ENCODE data around the gene TIGD4. TPM values are rescaled to one million over a fixed set of nuclear protein-coding genes. Genes with fewer than 3 reads are reported as not detected.
"Not testable (repeated sequence)": the region's sequence is repeated elsewhere in the genome, so short reads cannot be mapped to it uniquely, and the experiment has no call there.

The TIGD4 gene
- total RNA-seq, 1 donor from 2014 or later, result 2.1 TPM

GRCh38 chr4:152784490-152785350, 5.2 kb upstream of the TIGD4 start:
- H3K9me3 ChIP-seq (ENCODE audit: control insufficient read depth in 3 of 3, low read length in 3 of 3), result no peaks in the 10 kb centered on the region
- no peak overlapping the region for H3K4me3 ChIP-seq (ENCODE audit: low read length in 3 of 3)
- no peak overlapping the region for H3K9ac ChIP-seq (ENCODE audit: low read depth in 1 of 3, low read length in 3 of 3)
- H3K27ac ChIP-seq (ENCODE audit: low read depth, low read length), result no peak overlapping the region
- no peaks in the 10 kb centered on the region for H3K27me3 ChIP-seq (ENCODE audit: control insufficient read depth in 3 of 3, insufficient read depth in 3 of 3, low read length in 3 of 3)
- H3K36me3 ChIP-seq (ENCODE audit: control insufficient read depth in 3 of 3, insufficient read depth in 3 of 3, low read length in 3 of 3), result no peaks in the 10 kb centered on the region
- peaks cover 11 to 20% (median 14%) of the 10 kb centered on the region in 3 donors for H3K4me1 ChIP-seq (ENCODE audit: control insufficient read depth in 3 of 3, insufficient read depth in 3 of 3, low read length in 3 of 3)

- Histone ChIP-seq H3K9ac (ENCODE audit: low read depth in 1 of 3, low read length in 3 of 3) (peak overlapping the region; percentile 84 to 93 (median 90)), H3K36me3 (ENCODE audit: control insufficient read depth in 3 of 3, insufficient read depth in 3 of 3, low read length in 3 of 3) (no peaks in the 10 kb centered on the region), H3K4me1 (ENCODE audit: control insufficient read depth in 3 of 3, insufficient read depth in 3 of 3, low read length in 3 of 3) (peaks cover 16 to 19% (median 16%) of the 10 kb centered on the region in 3 donors), H3K4me3 (ENCODE audit: low read length in 3 of 3) (peak overlapping the region; percentile 91 to 96 (median 94)), H3K9me3 (ENCODE audit: control insufficient read depth in 3 of 3, low read length in 3 of 3) (no peaks in the 10 kb centered on the region), H3K27ac (ENCODE audit: low read depth, low read length) (peak overlapping the region; percentile 86), H3K27me3 (ENCODE audit: control insufficient read depth in 3 of 3, insufficient read depth in 3 of 3, low read length in 3 of 3) (no peaks in the 10 kb centered on the region)
These were observed 793 bp upstream of the TIGD4 start for GRCh38 chr4:152780267-152780778.

DNA sequence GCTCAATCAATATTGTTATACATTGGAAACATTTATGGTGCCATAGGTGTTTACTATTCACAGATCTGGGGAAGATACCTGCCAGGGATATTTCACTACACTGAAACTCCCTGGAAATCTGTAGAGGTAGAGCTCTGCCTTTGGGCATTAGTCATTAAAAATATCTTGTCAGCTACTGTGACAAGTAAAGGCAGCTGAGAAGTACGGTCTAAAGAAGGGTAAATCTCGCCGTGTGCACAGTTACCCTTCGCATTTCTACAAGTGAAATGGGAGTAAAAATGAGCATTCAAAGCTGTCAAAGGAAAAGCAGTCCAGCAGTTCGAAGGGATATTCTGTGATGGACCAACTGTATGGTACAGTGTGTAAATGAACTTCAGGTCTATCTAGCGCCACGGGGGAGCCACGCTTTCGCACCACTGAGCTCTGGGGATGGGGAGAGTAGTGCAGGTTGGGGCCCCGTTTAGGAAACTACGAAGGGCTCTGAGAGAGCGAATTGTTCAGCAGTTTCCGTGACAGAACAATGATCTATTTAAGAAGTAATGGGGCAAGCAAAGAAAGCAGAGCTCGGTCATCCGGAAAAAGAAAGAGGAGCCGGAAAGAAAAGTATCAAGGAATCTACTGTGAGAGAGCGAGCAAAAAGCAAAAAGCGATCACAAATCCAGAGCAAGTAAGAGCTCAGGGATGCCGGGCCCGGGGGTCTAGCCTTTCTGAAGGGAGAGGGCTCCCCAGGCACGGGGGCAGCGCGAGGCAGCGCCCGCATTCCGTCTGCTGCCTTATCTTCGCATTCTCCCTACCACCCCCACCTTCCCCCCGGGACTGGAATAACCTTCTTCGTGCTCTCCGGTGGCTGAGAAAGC, 646 bp downstream of the TIGD4 start:
- peak overlapping the region; percentile 91 to 96 (median 94) for H3K4me3 ChIP-seq (ENCODE audit: low read length in 3 of 3)
- H3K27ac ChIP-seq (ENCODE audit: low read depth, low read length), result peak overlapping the region; percentile 86
- peaks cover 11 to 14% (median 12%) of the 10 kb centered on the region in 3 donors for H3K4me1 ChIP-seq (ENCODE audit: control insufficient read depth in 3 of 3, insufficient read depth in 3 of 3, low read length in 3 of 3)
- H3K9me3 ChIP-seq (ENCODE audit: control insufficient read depth in 3 of 3, low read length in 3 of 3), result no peaks in the 10 kb centered on the region
- no peaks in the 10 kb centered on the region for H3K36me3 ChIP-seq (ENCODE audit: control insufficient read depth in 3 of 3, insufficient read depth in 3 of 3, low read length in 3 of 3)
- H3K27me3 ChIP-seq (ENCODE audit: control insufficient read depth in 3 of 3, insufficient read depth in 3 of 3, low read length in 3 of 3), result no peaks in the 10 kb centered on the region
- peak overlapping the region; percentile 71 to 90 (median 84) for H3K9ac ChIP-seq (ENCODE audit: low read depth in 1 of 3, low read length in 3 of 3)

- H3K9me3 ChIP-seq (ENCODE audit: control insufficient read depth in 3 of 3, low read length in 3 of 3), result no peaks in the 10 kb centered on the region
- H3K27ac ChIP-seq (ENCODE audit: low read depth, low read length), result no peak overlapping the region
- H3K27me3 ChIP-seq (ENCODE audit: control insufficient read depth in 3 of 3, insufficient read depth in 3 of 3, low read length in 3 of 3), result no peaks in the 10 kb centered on the region
- H3K4me3 ChIP-seq (ENCODE audit: low read length in 3 of 3), result no peak overlapping the region
- no peak overlapping the region for H3K9ac ChIP-seq (ENCODE audit: low read depth in 1 of 3, low read length in 3 of 3)
- no peaks in the 10 kb centered on the region for H3K36me3 ChIP-seq (ENCODE audit: control insufficient read depth in 3 of 3, insufficient read depth in 3 of 3, low read length in 3 of 3)
- H3K4me1 ChIP-seq (ENCODE audit: control insufficient read depth in 3 of 3, insufficient read depth in 3 of 3, low read length in 3 of 3), result peaks cover 11 to 14% (median 12%) of the 10 kb centered on the region in 3 donors
These were observed 2.0 kb downstream of the TIGD4 start for GRCh38 chr4:152777488-152777887.

DNA sequence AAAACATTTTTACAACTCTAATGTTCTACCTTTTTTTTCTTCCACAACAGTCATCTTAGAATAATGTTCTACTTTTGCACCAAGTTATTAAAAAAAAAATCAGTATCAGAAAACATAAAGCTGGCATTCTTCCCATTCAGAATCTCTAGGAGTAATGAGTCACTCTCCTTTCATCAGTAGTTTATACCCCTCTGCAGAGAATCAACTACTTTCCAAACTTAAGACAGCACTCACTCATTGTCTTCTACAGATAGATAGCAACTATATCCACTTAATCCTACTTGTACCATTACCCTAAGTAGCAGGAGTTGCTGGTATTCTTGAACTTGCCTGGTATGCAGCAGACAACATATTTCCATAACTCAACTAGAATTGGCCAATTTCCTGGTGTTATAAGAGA, 3.2 kb downstream of the TIGD4 start:
- Histone ChIP-seq H3K36me3 (ENCODE audit: control insufficient read depth in 3 of 3, insufficient read depth in 3 of 3, low read length in 3 of 3) (no peaks in the 10 kb centered on the region), H3K27ac (ENCODE audit: low read depth, low read length) (no peak overlapping the region), H3K9me3 (ENCODE audit: control insufficient read depth in 3 of 3, low read length in 3 of 3) (no peaks in the 10 kb centered on the region), H3K9ac (ENCODE audit: low read depth in 1 of 3, low read length in 3 of 3) (no peak overlapping the region), H3K4me3 (ENCODE audit: low read length in 3 of 3) (no peak overlapping the region), H3K27me3 (ENCODE audit: control insufficient read depth in 3 of 3, insufficient read depth in 3 of 3, low read length in 3 of 3) (no peaks in the 10 kb centered on the region), H3K4me1 (ENCODE audit: control insufficient read depth in 3 of 3, insufficient read depth in 3 of 3, low read length in 3 of 3) (peaks cover 11 to 14% (median 12%) of the 10 kb centered on the region in 3 donors)

GRCh38 chr4:152773953-152774352, 5.6 kb downstream of the TIGD4 start:
- Histone ChIP-seq H3K36me3 (ENCODE audit: control insufficient read depth in 3 of 3, insufficient read depth in 3 of 3, low read length in 3 of 3) (no peaks in the 10 kb centered on the region), H3K4me3 (ENCODE audit: low read length in 3 of 3) (no peak overlapping the region), H3K9ac (ENCODE audit: low read depth in 1 of 3, low read length in 3 of 3) (no peak overlapping the region), H3K27me3 (ENCODE audit: control insufficient read depth in 3 of 3, insufficient read depth in 3 of 3, low read length in 3 of 3) (no peaks in the 10 kb centered on the region), H3K27ac (ENCODE audit: low read depth, low read length) (no peak overlapping the region), H3K4me1 (ENCODE audit: control insufficient read depth in 3 of 3, insufficient read depth in 3 of 3, low read length in 3 of 3) (peaks cover 4 to 5% (median 5%) of the 10 kb centered on the region in 3 donors), H3K9me3 (ENCODE audit: control insufficient read depth in 3 of 3, low read length in 3 of 3) (no peaks in the 10 kb centered on the region)

GRCh38 chr4:152773339-152773738, 6.2 kb downstream of the TIGD4 start:
- H3K27me3 ChIP-seq (ENCODE audit: control insufficient read depth in 3 of 3, insufficient read depth in 3 of 3, low read length in 3 of 3), result no peaks in the 10 kb centered on the region
- H3K27ac ChIP-seq (ENCODE audit: low read depth, low read length), result no peak overlapping the region
- no peak overlapping the region for H3K9ac ChIP-seq (ENCODE audit: low read depth in 1 of 3, low read length in 3 of 3)
- H3K4me1 ChIP-seq (ENCODE audit: control insufficient read depth in 3 of 3, insufficient read depth in 3 of 3, low read length in 3 of 3), result no peaks in the 10 kb centered on the region
- no peak overlapping the region for H3K4me3 ChIP-seq (ENCODE audit: low read length in 3 of 3)
- H3K36me3 ChIP-seq (ENCODE audit: control insufficient read depth in 3 of 3, insufficient read depth in 3 of 3, low read length in 3 of 3), result no peaks in the 10 kb centered on the region
- no peaks in the 10 kb centered on the region for H3K9me3 ChIP-seq (ENCODE audit: control insufficient read depth in 3 of 3, low read length in 3 of 3)

DNA sequence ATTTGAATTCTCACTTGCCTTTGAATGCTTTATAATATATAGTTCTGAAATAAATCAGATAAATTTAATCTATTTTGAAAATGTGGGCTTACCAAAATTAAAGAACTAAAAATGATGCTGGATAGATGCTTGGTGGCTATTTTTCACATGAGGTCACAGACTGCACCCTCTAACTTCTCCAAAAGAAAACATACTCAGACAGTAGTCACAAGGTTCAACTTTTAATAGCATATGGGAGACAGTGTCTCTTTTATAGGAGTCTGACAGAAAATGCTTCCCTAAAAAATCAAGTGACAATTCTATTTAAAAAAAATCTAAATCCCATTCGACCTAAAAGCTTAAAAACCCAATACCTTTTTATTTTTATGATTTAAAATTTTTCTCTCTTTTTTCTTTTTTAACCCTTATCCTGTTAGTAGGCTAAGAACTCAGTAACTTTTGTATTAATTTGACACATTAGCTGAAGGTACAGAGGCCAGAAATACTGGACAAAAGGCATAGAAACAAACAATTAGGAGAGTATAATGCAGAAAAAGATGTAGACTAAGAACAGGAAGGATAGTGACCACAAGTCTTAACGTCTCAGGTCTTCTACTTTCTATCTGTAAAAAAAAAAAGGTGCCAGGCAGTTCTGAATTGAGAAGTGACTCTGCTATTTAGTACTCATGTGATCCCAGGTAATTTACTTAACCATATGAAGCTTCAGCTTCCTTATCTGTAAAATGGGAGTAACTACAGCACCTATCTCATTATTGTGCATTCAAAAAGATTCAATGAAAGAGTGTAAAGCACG, 7.6 kb downstream of the TIGD4 start:
- Histone ChIP-seq H3K36me3 (ENCODE audit: control insufficient read depth in 3 of 3, insufficient read depth in 3 of 3, low read length in 3 of 3) (no peaks in the 10 kb centered on the region), H3K9ac (ENCODE audit: low read depth in 1 of 3, low read length in 3 of 3) (no peak overlapping the region), H3K27me3 (ENCODE audit: control insufficient read depth in 3 of 3, insufficient read depth in 3 of 3, low read length in 3 of 3) (no peaks in the 10 kb centered on the region)

DNA sequence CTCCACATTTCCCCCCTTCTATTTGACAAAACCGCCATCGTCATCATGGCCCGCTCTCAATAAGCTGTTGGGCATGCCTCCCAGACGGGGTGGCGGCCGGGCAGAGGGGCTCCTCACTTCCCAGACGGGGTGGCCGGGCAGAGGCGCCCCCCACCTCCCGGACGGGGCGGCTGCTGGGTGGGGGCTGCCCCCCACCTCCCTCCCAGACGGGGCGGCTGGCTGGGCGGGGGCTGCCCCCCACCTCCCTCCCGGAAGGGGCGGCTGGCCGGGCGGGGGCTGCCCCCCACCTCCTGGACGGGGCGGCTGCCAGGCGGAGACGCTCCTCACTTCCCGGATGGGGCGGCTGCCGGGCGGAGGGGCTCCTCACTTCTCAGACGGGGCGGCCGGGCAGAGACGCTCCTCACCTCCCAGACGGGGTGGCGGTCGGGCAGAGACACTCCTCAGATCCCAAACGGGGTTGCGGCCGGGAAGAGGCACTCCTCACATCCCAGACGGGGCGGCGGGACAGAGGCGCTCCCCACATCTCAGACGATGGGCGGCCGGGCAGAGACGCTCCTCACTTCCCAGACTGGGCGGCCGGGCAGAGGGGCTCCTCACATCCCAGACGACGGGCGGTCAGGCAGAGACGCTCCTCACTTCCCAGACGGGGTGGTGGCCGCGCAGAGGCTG, 14.3 kb downstream of the TIGD4 start:
- not testable (repeated sequence) for H3K9me3 ChIP-seq (ENCODE audit: control insufficient read depth in 3 of 3, low read length in 3 of 3); H3K36me3 ChIP-seq (ENCODE audit: control insufficient read depth in 3 of 3, insufficient read depth in 3 of 3, low read length in 3 of 3); H3K4me3 ChIP-seq (ENCODE audit: low read length in 3 of 3); H3K27me3 ChIP-seq (ENCODE audit: control insufficient read depth in 3 of 3, insufficient read depth in 3 of 3, low read length in 3 of 3); H3K9ac ChIP-seq (ENCODE audit: low read depth in 1 of 3, low read length in 3 of 3); H3K4me1 ChIP-seq (ENCODE audit: control insufficient read depth in 3 of 3, insufficient read depth in 3 of 3, low read length in 3 of 3); H3K27ac ChIP-seq (ENCODE audit: low read depth, low read length)

More for the DNA sequence above, 7.6 kb downstream of the TIGD4 start:
- H3K4me1 ChIP-seq (ENCODE audit: control insufficient read depth in 3 of 3, insufficient read depth in 3 of 3, low read length in 3 of 3), result no peaks in the 10 kb centered on the region
- H3K9me3 ChIP-seq (ENCODE audit: control insufficient read depth in 3 of 3, low read length in 3 of 3), result no peaks in the 10 kb centered on the region
- no peak overlapping the region for H3K27ac ChIP-seq (ENCODE audit: low read depth, low read length)
- no peak overlapping the region for H3K4me3 ChIP-seq (ENCODE audit: low read length in 3 of 3)
